ENCODE data around the gene COPS8.

DNA sequence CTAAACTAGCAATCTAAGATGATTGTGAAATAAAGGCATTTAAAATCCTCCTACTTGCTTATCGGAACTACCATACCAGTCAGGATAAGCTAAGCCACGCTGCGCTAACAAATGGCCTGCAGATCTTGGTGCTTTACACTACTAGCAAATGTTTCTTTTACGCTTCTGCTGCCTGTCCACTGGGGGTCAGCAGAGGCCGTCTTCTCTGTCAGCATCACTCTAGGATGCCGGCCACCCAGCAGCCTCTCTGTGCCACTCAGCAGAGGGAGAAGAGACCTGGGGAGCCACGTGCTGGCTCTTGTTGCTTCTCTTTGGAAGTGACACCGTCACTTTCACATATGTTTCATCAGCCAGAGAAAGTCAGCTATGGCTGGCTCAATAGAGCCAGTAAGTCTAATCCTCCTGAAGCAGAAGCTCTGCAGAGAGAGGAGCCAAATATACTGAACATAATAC, 36.6 kb downstream of the COPS8 start:
- TF ChIP-seq, protein P1, sequence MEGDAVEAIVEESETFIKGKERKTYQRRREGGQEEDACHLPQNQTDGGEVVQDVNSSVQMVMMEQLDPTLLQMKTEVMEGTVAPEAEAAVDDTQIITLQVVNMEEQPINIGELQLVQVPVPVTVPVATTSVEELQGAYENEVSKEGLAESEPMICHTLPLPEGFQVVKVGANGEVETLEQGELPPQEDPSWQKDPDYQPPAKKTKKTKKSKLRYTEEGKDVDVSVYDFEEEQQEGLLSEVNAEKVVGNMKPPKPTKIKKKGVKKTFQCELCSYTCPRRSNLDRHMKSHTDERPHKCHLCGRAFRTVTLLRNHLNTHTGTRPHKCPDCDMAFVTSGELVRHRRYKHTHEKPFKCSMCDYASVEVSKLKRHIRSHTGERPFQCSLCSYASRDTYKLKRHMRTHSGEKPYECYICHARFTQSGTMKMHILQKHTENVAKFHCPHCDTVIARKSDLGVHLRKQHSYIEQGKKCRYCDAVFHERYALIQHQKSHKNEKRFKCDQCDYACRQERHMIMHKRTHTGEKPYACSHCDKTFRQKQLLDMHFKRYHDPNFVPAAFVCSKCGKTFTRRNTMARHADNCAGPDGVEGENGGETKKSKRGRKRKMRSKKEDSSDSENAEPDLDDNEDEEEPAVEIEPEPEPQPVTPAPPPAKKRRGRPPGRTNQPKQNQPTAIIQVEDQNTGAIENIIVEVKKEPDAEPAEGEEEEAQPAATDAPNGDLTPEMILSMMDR (IDR thresholded peaks at IDR 0.05; ENCODE audit: insufficient read depth, low read depth, low read length), result peak; percentile 71
- TF ChIP-seq EZH2 (IDR thresholded peaks at IDR 0.05; ENCODE audit: insufficient read depth, low read length), result no peak
